ENCODE measurements around the gene MATK. TPM values are rescaled to one million over a fixed set of nuclear protein-coding genes. Genes with fewer than 3 reads are reported as not detected.

The MATK gene
- total RNA-seq, 1 experiment from 2014 or later, result 28.3 TPM

- no peak for TF ChIP-seq ZNF425 (CRISPR knock-in tag; conservative IDR thresholded peaks at IDR 0.05)
- TF ChIP-seq TP53 (CRISPR knock-in tag; IDR thresholded peaks at IDR 0.05), result no peak
- TF ChIP-seq IRF1 (CRISPR knock-in tag; IDR thresholded peaks at IDR 0.05), result no peak
- no peak for TF ChIP-seq CBFB (CRISPR knock-in tag; IDR thresholded peaks at IDR 0.05; ENCODE audit: low read depth)
- TF ChIP-seq ZNF532 (CRISPR knock-in tag; IDR thresholded peaks at IDR 0.05; ENCODE audit: borderline replicate concordance), result no peak
- no peak for TF ChIP-seq HMGA2 (CRISPR knock-in tag; IDR thresholded peaks at IDR 0.05)
- TF ChIP-seq ZNF396 (CRISPR knock-in tag; IDR thresholded peaks at IDR 0.05; ENCODE audit: borderline replicate concordance), result no peak
- TF ChIP-seq E2F5 (CRISPR knock-in tag; IDR thresholded peaks at IDR 0.05), result no peak
These were observed 37.2 kb downstream of the MATK start (continued) for GRCh38 chr19:3748965-3749364.

- TF ChIP-seq ZNF512 (CRISPR knock-in tag; IDR thresholded peaks at IDR 0.05; ENCODE audit: borderline replicate concordance), result no peak
- peaks cover 9% of the 10 kb centered on the region for H3K36me3 Mint-ChIP-seq
- no peak overlapping the region for H3K4me3 Mint-ChIP-seq
- no peaks in the 10 kb centered on the region for H3K9me3 Mint-ChIP-seq
- no peaks in the 10 kb centered on the region for H3K27me3 Mint-ChIP-seq (ENCODE audit: low read depth)
- POLR2A ChIA-PET, result no interaction called here
- DNase-seq (ENCODE audit: low spot score) (no peak), ATAC-seq (no peak)
- CTCF ChIA-PET, result interaction anchor here (0.6 to 1.5 kb wide), 3 partner anchors 15 to 283 kb away, joined by 3 to 6 read pairs (median 5); partner anchors contain the start of gene APBA3
- H3K27ac Mint-ChIP-seq, result no peak overlapping the region
- no peaks in the 10 kb centered on the region for H3K4me1 Mint-ChIP-seq
These were observed 39.7 kb downstream of the MATK start for GRCh38 chr19:3746371-3747056.

- Mint-ChIP-seq H3K9me3 (no peaks in the 10 kb centered on the region), H3K36me3 (peaks cover 7% of the 10 kb centered on the region), H3K27me3 (ENCODE audit: low read depth) (no peaks in the 10 kb centered on the region), H3K4me1 (no peaks in the 10 kb centered on the region), H3K27ac (no peak overlapping the region), H3K4me3 (no peak overlapping the region)
- ChIA-PET POLR2A (no interaction called here), CTCF (no interaction called here)
- no peak for TF ChIP-seq PRRX2 (CRISPR knock-in tag; IDR thresholded peaks at IDR 0.05)
- no peak for TF ChIP-seq FOXP4 (CRISPR knock-in tag; IDR thresholded peaks at IDR 0.05)
- TF ChIP-seq OVOL2 (CRISPR knock-in tag; IDR thresholded peaks at IDR 0.05; ENCODE audit: borderline replicate concordance), result no peak
- TF ChIP-seq NR1H2 (CRISPR knock-in tag; IDR thresholded peaks at IDR 0.05), result no peak
- DNase-seq (ENCODE audit: low spot score) (no peak), ATAC-seq (no peak)
These were observed 40.7 kb downstream of the MATK start for GRCh38 chr19:3745363-3746045.
